ENCODE measurements around the gene PITPNM3. TPM values are rescaled to one million over a fixed set of nuclear protein-coding genes. Genes with fewer than 3 reads are reported as not detected.
"Not testable (repeated sequence)": the region's sequence is repeated elsewhere in the genome, so short reads cannot be mapped to it uniquely, and the experiment has no call there.

PITPNM3 gene
- 5.8 TPM for total RNA-seq

- no peak for DNase-seq (ENCODE audit: low spot score)
Measured at GRCh38 chr17:6556121-6557039, at the start of gene PITPNM3. Gene PITPNM3, minus strand, starts transcription at chr17:6556555. Its CDS starts 149 bp downstream, at chr17:6556406.

- no peak for DNase-seq (ENCODE audit: low spot score)
Measured at GRCh38 chr17:6605142-6605541, 48.8 kb upstream of the PITPNM3 start.

- DNase-seq (ENCODE audit: low spot score) = no peak
Measured at GRCh38 chr17:6603744-6604325, 47.5 kb upstream of the PITPNM3 start.

DNA sequence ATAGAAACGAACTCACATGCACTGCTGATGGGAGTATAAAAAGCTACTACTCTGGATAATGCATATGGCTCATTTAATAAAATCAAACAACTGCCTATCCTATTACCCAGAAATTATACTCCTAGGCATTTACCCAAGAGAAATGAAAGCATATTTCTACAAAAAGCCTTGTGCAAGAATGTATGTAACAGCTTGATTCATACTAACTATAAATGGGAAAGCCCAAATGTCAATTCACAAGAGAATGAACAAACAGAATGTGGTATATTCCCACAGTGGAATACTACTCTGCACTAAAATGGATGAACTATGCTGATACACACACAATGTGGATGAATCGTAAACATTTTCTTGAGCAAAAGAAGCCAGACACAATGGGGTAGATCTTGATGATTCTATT lies 45.8 kb upstream of the PITPNM3 start:
- DNase-seq (ENCODE audit: low spot score) = no peak

- no peak for DNase-seq (ENCODE audit: low spot score)
Measured at GRCh38 chr17:6599364-6599763, 43.0 kb upstream of the PITPNM3 start.

GRCh38 chr17:6597727-6598126 lies 41.4 kb upstream of the PITPNM3 start:
- no peak for DNase-seq (ENCODE audit: low spot score)

DNA sequence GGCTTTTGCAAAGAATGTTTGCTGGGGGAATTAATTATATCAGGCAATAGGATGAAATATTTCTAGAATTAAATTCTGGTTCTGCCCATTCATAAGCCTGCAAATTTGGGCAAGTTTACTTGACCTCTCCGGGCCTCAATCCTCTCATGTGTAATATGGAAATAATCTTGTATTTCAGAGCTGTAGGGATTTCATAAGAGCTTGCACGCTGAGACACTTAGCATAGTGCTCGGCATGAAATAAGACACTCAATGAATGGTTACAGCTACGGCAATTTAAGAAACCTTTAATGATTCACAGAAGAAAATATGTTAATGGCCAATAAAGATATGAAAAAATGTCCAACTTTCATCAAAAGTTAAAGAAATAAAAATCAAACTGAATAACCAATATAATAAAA lies 40.6 kb upstream of the PITPNM3 start:
- no peak for DNase-seq (ENCODE audit: low spot score)

DNA sequence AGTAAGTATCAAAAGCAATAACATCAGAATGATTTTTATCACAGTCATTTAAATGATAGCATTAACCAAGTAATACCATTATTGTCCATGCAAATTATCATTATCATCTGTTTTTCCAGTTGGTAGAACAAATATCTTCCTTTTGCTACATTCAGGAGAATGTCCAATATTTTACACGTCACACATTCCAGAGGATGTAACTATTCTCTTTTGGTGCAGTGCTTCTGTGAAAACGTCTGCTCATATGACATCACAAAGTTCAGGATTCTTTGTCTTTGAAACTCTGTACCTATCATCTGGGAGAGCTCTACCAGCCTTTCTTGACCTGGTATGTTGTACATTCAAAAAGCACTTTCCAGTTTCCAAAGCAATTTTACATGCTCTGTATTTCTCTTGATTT lies 40.2 kb upstream of the PITPNM3 start:
- no peak for DNase-seq (ENCODE audit: low spot score)

- no peak for DNase-seq (ENCODE audit: low spot score)
Measured at GRCh38 chr17:6596081-6596480, 39.7 kb upstream of the PITPNM3 start.

DNA sequence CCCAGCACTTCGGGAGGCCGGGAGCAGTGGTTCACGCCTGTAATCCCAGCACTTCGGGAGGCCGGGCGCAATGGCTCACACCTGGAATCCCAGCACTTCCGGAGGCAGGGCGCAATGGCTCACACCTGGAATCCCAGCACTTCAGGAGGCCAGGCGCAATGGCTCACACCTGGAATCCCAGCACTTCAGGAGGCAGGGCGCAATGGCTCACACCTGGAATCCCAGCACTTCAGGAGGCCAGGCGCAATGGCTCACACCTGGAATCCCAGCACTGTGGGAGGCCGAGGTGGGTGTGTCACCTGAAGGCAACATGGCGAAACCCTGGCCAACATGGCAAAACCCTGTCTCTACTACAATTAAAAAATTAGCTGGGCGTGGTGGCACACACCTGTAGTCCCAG lies 37.0 kb upstream of the PITPNM3 start:
- DNase-seq (ENCODE audit: low spot score) = not testable (repeated sequence)

DNA sequence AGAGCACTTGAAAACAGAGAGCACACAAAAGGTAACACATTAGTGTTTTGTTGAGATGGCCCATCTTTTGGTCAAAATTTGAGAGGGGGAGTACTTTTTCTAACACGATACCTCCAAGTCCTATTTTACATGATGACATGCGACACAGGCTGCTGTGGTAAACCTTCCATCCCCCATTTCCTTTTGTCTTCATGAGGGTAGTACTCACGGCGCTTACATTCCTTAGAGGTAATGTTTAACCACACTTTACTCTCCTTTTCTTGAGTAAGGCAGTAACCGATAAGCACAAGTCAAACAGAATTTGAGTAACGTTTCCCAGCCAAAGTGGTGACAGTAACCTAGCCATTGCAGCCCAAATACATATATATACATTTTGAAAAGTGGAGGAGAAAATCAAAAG lies 35.8 kb upstream of the PITPNM3 start:
- DNase-seq (ENCODE audit: low spot score) = no peak

DNA sequence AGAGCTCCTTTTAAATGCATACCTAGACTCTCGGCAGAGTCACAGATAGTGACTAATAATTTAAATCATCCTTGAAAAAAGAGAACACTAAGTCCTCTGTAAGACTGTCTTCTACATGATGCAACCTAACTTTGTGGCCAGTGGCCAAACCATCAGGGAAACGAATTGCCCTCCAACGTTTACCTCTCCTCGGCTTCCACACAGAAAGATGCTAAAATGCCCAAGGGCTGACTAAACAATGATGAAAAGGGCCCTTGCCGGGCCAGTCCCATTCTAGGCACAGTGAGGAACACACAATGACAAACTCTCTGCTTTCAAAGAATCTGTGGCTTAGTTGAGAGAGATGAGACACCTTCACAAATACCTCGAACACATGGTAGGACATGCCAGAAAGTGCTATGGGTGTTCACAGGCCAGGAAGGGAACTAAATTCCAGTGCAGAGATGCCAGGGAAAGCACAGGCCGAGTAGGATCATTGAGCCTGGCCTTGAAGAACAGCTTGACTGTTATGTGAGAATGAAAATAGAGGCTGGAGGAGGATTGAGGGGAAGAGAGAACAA lies 35.3 kb upstream of the PITPNM3 start:
- no peak for DNase-seq (ENCODE audit: low spot score)

DNA sequence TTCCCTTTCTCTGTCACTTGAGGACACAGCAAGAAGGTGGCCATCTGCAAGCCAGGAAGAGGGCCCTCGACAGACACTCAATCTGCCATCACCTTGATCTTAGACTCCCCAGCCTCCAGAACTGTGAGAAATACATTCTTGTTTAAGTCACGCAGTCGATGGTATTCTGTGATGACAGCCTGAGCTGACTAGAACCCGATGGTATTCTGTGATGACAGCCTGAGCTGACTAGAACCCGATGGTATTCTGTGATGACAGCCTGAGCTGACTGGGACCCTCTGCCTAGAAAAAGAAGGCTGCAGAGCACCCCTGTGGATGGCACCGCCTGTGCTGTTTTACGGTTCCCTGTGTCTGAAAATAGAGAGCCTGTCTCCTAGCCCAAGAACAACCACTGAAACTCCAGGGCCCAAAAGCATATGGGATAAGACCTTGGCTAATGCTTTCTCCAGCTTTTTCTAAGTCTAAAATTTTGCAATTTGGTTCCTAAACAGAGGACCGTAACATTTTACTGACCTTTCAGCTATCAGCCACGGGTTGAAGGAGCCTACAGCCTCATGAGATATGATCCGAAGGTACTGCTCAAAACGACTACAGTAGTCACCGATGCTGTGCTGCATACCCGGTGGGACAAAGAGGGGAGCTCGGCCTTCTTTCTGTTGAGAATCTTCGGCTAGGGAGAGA lies 33.1 kb upstream of the PITPNM3 start:
- no peak for DNase-seq (ENCODE audit: low spot score)

GRCh38 chr17:6588165-6588564 lies 31.8 kb upstream of the PITPNM3 start:
- no peak for DNase-seq (ENCODE audit: low spot score)

DNA sequence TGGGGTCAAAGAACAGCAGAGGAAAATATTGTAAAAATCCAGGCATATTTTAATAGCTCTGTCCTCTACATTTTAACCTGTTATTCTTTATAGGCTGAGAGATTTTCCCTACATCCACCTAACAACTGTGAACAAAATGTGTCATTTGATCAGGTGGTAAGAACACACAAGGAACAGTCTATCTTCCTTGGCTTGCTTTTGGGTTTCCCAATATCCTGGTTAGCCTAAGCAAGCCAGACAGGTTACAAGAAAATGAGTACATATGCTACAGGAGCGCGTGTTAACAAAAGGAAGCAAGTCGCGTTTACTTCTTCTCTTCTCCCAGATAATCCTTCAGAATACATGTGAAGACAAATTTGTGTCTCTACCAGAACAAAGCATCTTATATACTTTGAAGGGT lies 31.0 kb upstream of the PITPNM3 start:
- no peak for DNase-seq (ENCODE audit: low spot score)

GRCh38 chr17:6583411-6583810 lies 27.1 kb upstream of the PITPNM3 start:
- DNase-seq (ENCODE audit: low spot score) = no peak

- DNase-seq (ENCODE audit: low spot score) = no peak
Measured at GRCh38 chr17:6580625-6581024, 24.3 kb upstream of the PITPNM3 start.

- DNase-seq (ENCODE audit: low spot score) = no peak
Measured at GRCh38 chr17:6578491-6578890, 22.1 kb upstream of the PITPNM3 start.

DNA sequence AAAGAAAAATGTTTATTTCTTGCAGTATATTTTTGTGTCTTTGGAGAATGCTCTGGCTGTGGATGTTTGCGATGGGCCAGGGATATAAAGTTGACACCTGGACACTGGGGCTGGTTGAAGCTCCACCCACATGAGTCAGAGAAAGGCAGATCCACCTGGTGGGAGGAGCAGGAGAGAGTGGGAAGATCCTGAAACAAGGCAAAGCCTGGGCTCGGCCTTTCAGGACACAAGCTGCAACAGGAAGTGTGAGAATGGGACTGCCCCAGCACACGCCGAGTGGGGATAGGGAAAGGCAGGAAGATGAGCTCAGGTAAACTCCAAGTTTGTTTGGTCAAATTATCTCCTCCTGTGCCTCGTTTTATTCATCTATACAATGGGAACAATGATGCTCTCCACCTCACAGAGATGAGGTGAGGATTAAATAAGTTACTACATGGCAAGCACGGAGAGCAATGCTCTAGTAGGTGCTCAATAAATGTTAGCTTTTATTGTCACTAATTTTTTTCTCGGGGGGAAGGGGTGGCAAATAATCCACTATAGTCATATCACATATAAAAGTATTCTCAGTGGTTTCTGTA lies 21.4 kb upstream of the PITPNM3 start:
- no peak for DNase-seq (ENCODE audit: low spot score)

DNA sequence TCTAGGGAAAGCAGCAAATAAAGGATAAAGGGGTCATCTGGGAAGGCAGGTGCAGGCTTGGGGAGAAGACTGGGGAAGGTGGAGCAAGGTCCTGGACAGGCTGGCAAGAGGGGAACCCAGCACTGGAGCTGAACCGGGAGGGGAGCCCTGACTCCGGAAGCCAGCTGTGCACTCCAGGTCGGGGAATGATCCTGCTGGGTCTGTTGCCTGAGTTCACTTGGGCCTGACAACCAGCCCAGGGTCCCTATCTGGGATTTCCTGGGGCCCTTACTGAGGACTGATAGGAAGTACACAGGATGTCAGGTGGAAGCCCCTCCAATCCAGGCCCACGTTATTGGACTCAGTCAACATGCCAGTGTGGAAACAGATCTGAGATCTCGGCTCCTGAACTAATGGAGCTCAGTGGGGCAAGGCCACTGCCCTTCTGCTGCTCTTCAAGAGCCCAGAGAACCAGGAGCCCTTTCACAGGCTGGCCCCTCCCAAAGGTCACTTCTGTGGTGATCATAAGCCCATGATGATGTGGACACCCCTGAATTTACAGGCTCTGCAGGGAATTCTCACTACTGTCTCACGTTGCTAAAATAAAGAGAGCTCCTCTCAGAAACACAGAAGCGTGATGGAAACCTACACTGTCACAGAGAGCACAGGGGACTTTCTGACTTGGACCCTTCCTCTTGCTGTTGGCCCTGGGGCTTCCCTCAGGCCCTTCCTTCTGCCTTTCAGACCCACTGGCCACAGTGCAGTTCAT lies 19.9 kb upstream of the PITPNM3 start:
- DNase-seq (ENCODE audit: low spot score) = no peak

DNA sequence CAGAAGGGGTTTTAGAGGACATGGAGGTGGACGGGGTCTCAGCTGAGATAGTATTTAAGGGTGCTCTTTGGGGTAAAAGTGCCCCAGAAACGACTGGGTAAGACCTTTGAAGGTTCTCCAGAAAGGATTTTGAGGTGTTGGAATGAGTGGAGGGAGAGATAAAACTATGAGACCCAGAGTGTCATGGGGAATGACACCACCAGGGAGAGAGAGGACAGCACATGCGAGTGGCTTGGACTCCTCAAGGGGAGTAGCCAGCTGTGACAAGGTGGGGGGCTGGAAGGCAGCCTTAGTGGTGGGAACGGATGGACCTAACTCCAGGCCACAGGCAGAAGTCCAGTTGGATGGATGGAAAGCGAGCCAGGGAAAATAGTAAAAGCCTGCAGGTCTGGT lies 19.2 kb upstream of the PITPNM3 start:
- no peak for DNase-seq (ENCODE audit: low spot score)
